Keratinocyte (primary cell): ENCODE data around the gene STK32B. TPM values are rescaled to one million over a fixed set of nuclear protein-coding genes. Genes with fewer than 3 reads are reported as not detected.

Experiments used
- DNase-seq: peaks from one replicate; pipeline ENCODE4 v3.0.0-alpha.2; 2011; ENCODE audit warnings: low read depth, missing footprints, low spot score
- FAIRE-seq: peaks from 2 replicates; lab custom pipeline; 2011; peaks lifted over from hg19 to GRCh38; lab: Jason Lieb, UNC
- H2AFZ ChIP-seq: 2 replicates; pipeline ENCODE4 v1.6.0; 2012; ENCODE audit warnings: low read length, control low read depth, inconsistent platforms; ENCODE audit not compliant: control insufficient read depth
- H3K27ac ChIP-seq: 2 replicates; pipeline ENCODE4 v1.5.1; 2011; ENCODE audit warnings: low read length; ENCODE audit not compliant: control insufficient read depth, insufficient read depth
- H3K27me3 ChIP-seq: 3 replicates; pipeline ENCODE4 v1.6.0; 2011; ENCODE audit warnings: low read length; ENCODE audit not compliant: control insufficient read depth, insufficient read depth; ENCODE audit errors: extremely low read depth
- H3K36me3 ChIP-seq, 2 experiments: 2 replicates in 1 of 2; 3 replicates in 1 of 2; pipeline ENCODE4 v1.5.1; 2011; ENCODE audit warnings: low read length in 2 of 2, mild to moderate bottlenecking in 1 of 2; ENCODE audit not compliant: control insufficient read depth in 2 of 2, insufficient read depth in 2 of 2; ENCODE audit errors: extremely low read depth in 1 of 2
- H3K4me1 ChIP-seq: 3 replicates; pipeline ENCODE4 v1.5.1; 2011; ENCODE audit warnings: low read length; ENCODE audit not compliant: control insufficient read depth, insufficient read depth; ENCODE audit errors: extremely low read depth
- H3K4me2 ChIP-seq: 3 replicates; pipeline ENCODE4 v1.6.0; 2011; ENCODE audit warnings: low read depth, low read length; ENCODE audit not compliant: control insufficient read depth, insufficient read depth; ENCODE audit errors: extremely low read depth
- H3K4me3 ChIP-seq, 3 experiments: fragments of 200-600 bp in 1 of 3; sonication (generic) in 1 of 3; 2 replicates in 2 of 3; 3 replicates in 1 of 3; pipeline ENCODE4 v1.5.1; 2011 to 2016; ENCODE audit warnings: low read length in 3 of 3, mild to moderate bottlenecking in 3 of 3, control low read depth in 2 of 3, inconsistent platforms in 1 of 3, low read depth in 1 of 3, mixed read lengths in 1 of 3, mixed run types in 1 of 3, moderate library complexity in 1 of 3; ENCODE audit not compliant: control insufficient read depth in 2 of 3, insufficient read depth in 2 of 3; ENCODE audit errors: extremely low read depth in 1 of 3
- H3K79me2 ChIP-seq: 2 replicates; pipeline ENCODE4 v1.6.0; 2012; ENCODE audit warnings: low read length; ENCODE audit not compliant: control insufficient read depth, insufficient read depth
- H3K9ac ChIP-seq: 3 replicates; pipeline ENCODE4 v1.6.0; 2011; ENCODE audit warnings: low read length; ENCODE audit not compliant: control insufficient read depth, insufficient read depth; ENCODE audit errors: extremely low read depth
- H3K9me1 ChIP-seq: 3 replicates; pipeline ENCODE4 v1.6.0; 2011; ENCODE audit warnings: low read length; ENCODE audit not compliant: control insufficient read depth, insufficient read depth; ENCODE audit errors: extremely low read depth
- H3K9me3 ChIP-seq: 2 replicates; pipeline ENCODE4 v1.5.1; 2012; ENCODE audit warnings: low read depth, low read length; ENCODE audit not compliant: control insufficient read depth
- H4K20me1 ChIP-seq: 3 replicates; pipeline ENCODE4 v1.6.0; 2011; ENCODE audit warnings: low read length; ENCODE audit not compliant: control insufficient read depth, insufficient read depth; ENCODE audit errors: extremely low read depth
- EZH2 ChIP-seq: IDR thresholded peaks from one replicate; pipeline ENCODE4 v1.6.1; 2012; ENCODE audit warnings: inconsistent platforms, mild to moderate bottlenecking, low read length, moderate library complexity
- dilution Hi-C: fragments of 300-500 bp; cut with MboI; formaldehyde crosslinking; loops from one replicate; pipeline ENCODE4 v1.7.0; 2020; ENCODE audit warnings: low sequenced_read_pairs; ENCODE audit not compliant: extremely low pct_ligation_motif_present
- polyA plus RNA-seq, 5 experiments: library from polyadenylated mRNA; depleted of rRNA in 3 of 5; stranded (reverse) in 3 of 5; stranded (forward) in 1 of 5; unstranded in 1 of 5; fragments of >200 nt; gene quantifications; 1 replicate in 1 of 5; 2 replicates in 3 of 5; 3 replicates in 1 of 5; pipeline versions ENCODE4 v1.2.1 to v1.2.3, GENCODE V29; 2011 to 2012; ENCODE audit warnings: missing spikeins in 2 of 5, low read depth in 1 of 5, low replicate concordance in 1 of 5
- TF ChIP-seq, protein P1 (sequence below), 3 experiments: IDR thresholded peaks in 1 of 3; conservative IDR thresholded peaks in 1 of 3; optimal IDR thresholded peaks in 1 of 3; 2 replicates in 2 of 3; 3 replicates in 1 of 3; pipeline versions ENCODE3 to v1.5.1; 2011; ENCODE audit warnings: low read length in 3 of 3, mild to moderate bottlenecking in 3 of 3, moderate library complexity in 2 of 3, control low read depth in 1 of 3, inconsistent platforms in 1 of 3; ENCODE audit not compliant: insufficient read depth in 2 of 3; ENCODE audit errors: extremely low read depth in 1 of 3

The STK32B gene
- polyA plus RNA-seq, 1 donor (not counting 4 experiments of a cell fraction or from before 2014, with no cell fraction given), result 3.4 TPM

DNA sequence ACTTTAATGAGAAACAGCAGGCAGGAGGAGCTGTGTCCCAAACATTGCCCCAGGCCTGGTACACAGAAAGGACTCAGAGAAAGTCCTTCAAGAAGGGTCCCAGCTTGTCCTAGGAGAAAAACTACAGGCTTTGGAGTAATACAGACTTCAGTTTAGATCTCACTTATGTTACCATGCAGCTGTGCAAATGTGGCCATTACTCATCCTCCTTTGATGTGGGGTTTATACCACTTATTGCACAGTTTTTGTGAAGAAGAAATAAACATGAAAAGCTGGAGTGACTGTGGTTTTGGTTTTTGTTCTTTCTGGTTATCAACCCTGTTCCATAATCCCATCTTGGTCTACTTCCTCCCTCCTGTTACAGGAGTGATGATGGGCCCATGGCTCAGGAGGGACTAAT, 23.9 kb upstream of the STK32B start:
- Histone ChIP-seq H3K27ac (no peak overlapping the region), H3K36me3 (no peaks in the 10 kb centered on the region), H3K27me3 (peaks cover 9% of the 10 kb centered on the region), H3K4me3 (no peak overlapping the region), H3K4me1 (no peaks in the 10 kb centered on the region), H3K79me2 (no peaks in the 10 kb centered on the region), H3K9me1 (no peaks in the 10 kb centered on the region), H3K9me3 (no peaks in the 10 kb centered on the region), H2AFZ (no peak overlapping the region), H3K4me2 (no peak overlapping the region), H4K20me1 (no peaks in the 10 kb centered on the region), H3K9ac (no peak overlapping the region)
- DNase-seq (no peak), FAIRE-seq (no peak)
- dilution Hi-C loops, result no loop called here
- TF ChIP-seq EZH2, result no peak
- TF ChIP-seq, protein P1, sequence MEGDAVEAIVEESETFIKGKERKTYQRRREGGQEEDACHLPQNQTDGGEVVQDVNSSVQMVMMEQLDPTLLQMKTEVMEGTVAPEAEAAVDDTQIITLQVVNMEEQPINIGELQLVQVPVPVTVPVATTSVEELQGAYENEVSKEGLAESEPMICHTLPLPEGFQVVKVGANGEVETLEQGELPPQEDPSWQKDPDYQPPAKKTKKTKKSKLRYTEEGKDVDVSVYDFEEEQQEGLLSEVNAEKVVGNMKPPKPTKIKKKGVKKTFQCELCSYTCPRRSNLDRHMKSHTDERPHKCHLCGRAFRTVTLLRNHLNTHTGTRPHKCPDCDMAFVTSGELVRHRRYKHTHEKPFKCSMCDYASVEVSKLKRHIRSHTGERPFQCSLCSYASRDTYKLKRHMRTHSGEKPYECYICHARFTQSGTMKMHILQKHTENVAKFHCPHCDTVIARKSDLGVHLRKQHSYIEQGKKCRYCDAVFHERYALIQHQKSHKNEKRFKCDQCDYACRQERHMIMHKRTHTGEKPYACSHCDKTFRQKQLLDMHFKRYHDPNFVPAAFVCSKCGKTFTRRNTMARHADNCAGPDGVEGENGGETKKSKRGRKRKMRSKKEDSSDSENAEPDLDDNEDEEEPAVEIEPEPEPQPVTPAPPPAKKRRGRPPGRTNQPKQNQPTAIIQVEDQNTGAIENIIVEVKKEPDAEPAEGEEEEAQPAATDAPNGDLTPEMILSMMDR (optimal IDR thresholded peaks at IDR 0.05 in 1 of 3, IDR thresholded peaks at IDR 0.05 in 1 of 3, conservative IDR thresholded peaks at IDR 0.05 in 1 of 3; ENCODE audit: extremely low read depth in 1 of 3, insufficient read depth in 2 of 3, low read length in 3 of 3), result no peak

DNA sequence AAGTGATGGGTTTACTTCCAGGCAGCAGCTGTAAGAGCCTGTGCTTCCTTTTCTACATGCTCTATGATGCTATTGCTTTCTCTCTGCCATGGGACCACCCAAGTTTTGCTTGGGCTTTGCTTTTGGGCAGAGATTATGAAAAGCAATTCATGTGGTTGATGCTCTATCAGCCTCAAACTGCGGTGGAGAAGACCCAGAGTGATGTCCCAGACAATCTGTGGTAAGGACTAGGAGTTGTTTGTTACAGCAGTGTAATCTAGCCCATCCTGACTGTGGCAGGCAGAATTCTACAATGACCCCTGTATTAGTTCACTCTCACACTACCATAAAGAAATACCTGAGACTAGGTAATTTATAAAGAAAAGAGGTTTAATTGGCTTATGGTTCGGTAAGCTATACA, 22.8 kb upstream of the STK32B start:
- no peaks in the 10 kb centered on the region for H3K9me1 ChIP-seq
- no peak for DNase-seq
- no peak overlapping the region for H3K4me3 ChIP-seq
- H3K9ac ChIP-seq, result no peak overlapping the region
- H3K4me2 ChIP-seq, result no peak overlapping the region
- H3K4me1 ChIP-seq, result peaks cover 5% of the 10 kb centered on the region
- TF ChIP-seq EZH2, result no peak
- TF ChIP-seq, protein P1 (optimal IDR thresholded peaks at IDR 0.05 in 1 of 3, IDR thresholded peaks at IDR 0.05 in 1 of 3, conservative IDR thresholded peaks at IDR 0.05 in 1 of 3; ENCODE audit: extremely low read depth in 1 of 3, insufficient read depth in 2 of 3, low read length in 3 of 3), result no peak
- H3K27me3 ChIP-seq, result peaks cover 5% of the 10 kb centered on the region
- H3K9me3 ChIP-seq, result no peaks in the 10 kb centered on the region
- no peaks in the 10 kb centered on the region for H4K20me1 ChIP-seq
- no peaks in the 10 kb centered on the region for H3K79me2 ChIP-seq
- dilution Hi-C loops, result no loop called here
- no peak overlapping the region for H2AFZ ChIP-seq
- FAIRE-seq, result no peak
- H3K27ac ChIP-seq, result no peak overlapping the region
- H3K36me3 ChIP-seq, result no peaks in the 10 kb centered on the region
